Smooth muscle cell (in vitro differentiated cells): ENCODE data around the gene TK2. TPM values are rescaled to one million over a fixed set of nuclear protein-coding genes. Genes with fewer than 3 reads are reported as not detected.

ENCODE experiments used
- DNase-seq: peaks from one replicate; lab custom pipeline; 2025; ENCODE audit not compliant: unreplicated experiment; lab: John Stamatoyannopoulos, UW
- H2AFZ ChIP-seq: fragments of 200-600 bp; sonication (generic); 2 replicates; pipeline ENCODE4 v1.6.0; 2016; ENCODE audit warnings: antibody characterized with exemption, low read depth, mild to moderate bottlenecking
- H3F3A ChIP-seq: fragments of 200-600 bp; sonication (generic); 2 replicates; pipeline ENCODE4 v1.6.0; 2017; ENCODE audit warnings: antibody characterized with exemption, low read depth
- H3K27ac ChIP-seq: fragments of 200-600 bp; sonication (generic); 2 replicates; pipeline ENCODE4 v1.5.1; 2016; ENCODE audit warnings: low read depth, mild to moderate bottlenecking
- H3K27me3 ChIP-seq: fragments of 200-600 bp; sonication (generic); 2 replicates; pipeline ENCODE4 v1.6.1; 2016; ENCODE audit warnings: low read depth, mild to moderate bottlenecking
- H3K36me3 ChIP-seq: fragments of 200-600 bp; sonication (generic); 2 replicates; pipeline ENCODE4 v1.5.1; 2016; ENCODE audit warnings: low read depth
- H3K4me1 ChIP-seq: fragments of 200-600 bp; sonication (generic); 2 replicates; pipeline ENCODE4 v1.5.1; 2016; ENCODE audit warnings: low read depth
- H3K4me2 ChIP-seq: fragments of 200-600 bp; sonication (generic); 2 replicates; pipeline ENCODE4 v1.6.0; 2016; ENCODE audit warnings: mild to moderate bottlenecking
- H3K4me3 ChIP-seq: fragments of 200-600 bp; sonication (generic); 2 replicates; pipeline ENCODE4 v1.5.1; 2016; ENCODE audit warnings: mild to moderate bottlenecking
- H3K79me2 ChIP-seq: fragments of 200-600 bp; sonication (generic); 2 replicates; pipeline ENCODE4 v1.6.0; 2016; ENCODE audit warnings: low read depth, mild to moderate bottlenecking
- H3K9ac ChIP-seq: fragments of 200-600 bp; sonication (generic); 2 replicates; pipeline ENCODE4 v1.6.0; 2016; ENCODE audit warnings: low read depth
- H3K9me3 ChIP-seq: fragments of 200-600 bp; sonication (generic); replicated peaks from 2 replicates; pipeline ENCODE4 v1.5.1; 2016; ENCODE audit warnings: low read depth
- H4K20me1 ChIP-seq: fragments of 200-600 bp; sonication (generic); 2 replicates; pipeline ENCODE4 v1.6.0; 2016; ENCODE audit warnings: low read depth
- WGBS: methylation state at CpG from one replicate; pipeline ENCODE4 v1.1.7; 2016; ENCODE audit warnings: low lambda C conversion rate; 5-methylcytosine and 5-hydroxymethylcytosine counted together
- polyA plus RNA-seq: library from polyadenylated mRNA; unstranded; fragments of >200 nt; fragmentation: Nextera tagmentation; extraction: Ambion mirVana; gene quantifications from 2 replicates; pipeline ENCODE4 v1.2.1, GENCODE V29; 2016
- total RNA-seq: library from RNA; depleted of rRNA; stranded (reverse); fragments of >200 nt; gene quantifications from 2 replicates; pipeline ENCODE4 v1.2.3, GENCODE V29; 2014
- TF ChIP-seq, protein P1 (sequence below): fragments of 200-600 bp; sonication (generic); IDR thresholded peaks from 2 replicates; pipeline ENCODE4 v1.5.1; 2017; ENCODE audit warnings: borderline replicate concordance, mild to moderate bottlenecking, antibody characterized with exemption; ENCODE audit not compliant: insufficient read depth, poor library complexity, severe bottlenecking

Gene TK2
- total and polyA plus RNA-seq, 2 experiments from 2014 or later, result 7.3 to 9.7 TPM

DNA sequence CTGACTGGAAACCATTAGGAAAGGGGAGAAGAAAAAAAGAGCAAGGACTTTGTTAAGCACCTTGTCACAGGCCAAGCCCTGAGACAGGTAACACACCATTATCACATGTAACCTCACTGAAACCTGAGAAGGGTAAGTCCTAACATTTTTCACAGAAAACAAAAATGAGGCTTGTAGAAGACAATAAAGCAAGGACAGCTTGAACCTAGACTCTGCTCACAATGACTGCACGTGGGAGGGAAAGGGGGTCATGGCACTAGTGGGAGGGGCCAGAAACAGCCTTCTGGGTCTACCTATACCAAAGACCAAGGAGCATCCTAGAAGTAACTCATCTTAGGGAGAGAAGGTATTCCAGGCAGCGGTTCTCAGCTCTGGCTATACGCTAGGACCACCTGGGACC, 7.5 kb downstream of the TK2 start:
- no peaks in the 10 kb centered on the region for H3K9me3 ChIP-seq
- TF ChIP-seq, protein P1, sequence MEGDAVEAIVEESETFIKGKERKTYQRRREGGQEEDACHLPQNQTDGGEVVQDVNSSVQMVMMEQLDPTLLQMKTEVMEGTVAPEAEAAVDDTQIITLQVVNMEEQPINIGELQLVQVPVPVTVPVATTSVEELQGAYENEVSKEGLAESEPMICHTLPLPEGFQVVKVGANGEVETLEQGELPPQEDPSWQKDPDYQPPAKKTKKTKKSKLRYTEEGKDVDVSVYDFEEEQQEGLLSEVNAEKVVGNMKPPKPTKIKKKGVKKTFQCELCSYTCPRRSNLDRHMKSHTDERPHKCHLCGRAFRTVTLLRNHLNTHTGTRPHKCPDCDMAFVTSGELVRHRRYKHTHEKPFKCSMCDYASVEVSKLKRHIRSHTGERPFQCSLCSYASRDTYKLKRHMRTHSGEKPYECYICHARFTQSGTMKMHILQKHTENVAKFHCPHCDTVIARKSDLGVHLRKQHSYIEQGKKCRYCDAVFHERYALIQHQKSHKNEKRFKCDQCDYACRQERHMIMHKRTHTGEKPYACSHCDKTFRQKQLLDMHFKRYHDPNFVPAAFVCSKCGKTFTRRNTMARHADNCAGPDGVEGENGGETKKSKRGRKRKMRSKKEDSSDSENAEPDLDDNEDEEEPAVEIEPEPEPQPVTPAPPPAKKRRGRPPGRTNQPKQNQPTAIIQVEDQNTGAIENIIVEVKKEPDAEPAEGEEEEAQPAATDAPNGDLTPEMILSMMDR, result no peak

DNA sequence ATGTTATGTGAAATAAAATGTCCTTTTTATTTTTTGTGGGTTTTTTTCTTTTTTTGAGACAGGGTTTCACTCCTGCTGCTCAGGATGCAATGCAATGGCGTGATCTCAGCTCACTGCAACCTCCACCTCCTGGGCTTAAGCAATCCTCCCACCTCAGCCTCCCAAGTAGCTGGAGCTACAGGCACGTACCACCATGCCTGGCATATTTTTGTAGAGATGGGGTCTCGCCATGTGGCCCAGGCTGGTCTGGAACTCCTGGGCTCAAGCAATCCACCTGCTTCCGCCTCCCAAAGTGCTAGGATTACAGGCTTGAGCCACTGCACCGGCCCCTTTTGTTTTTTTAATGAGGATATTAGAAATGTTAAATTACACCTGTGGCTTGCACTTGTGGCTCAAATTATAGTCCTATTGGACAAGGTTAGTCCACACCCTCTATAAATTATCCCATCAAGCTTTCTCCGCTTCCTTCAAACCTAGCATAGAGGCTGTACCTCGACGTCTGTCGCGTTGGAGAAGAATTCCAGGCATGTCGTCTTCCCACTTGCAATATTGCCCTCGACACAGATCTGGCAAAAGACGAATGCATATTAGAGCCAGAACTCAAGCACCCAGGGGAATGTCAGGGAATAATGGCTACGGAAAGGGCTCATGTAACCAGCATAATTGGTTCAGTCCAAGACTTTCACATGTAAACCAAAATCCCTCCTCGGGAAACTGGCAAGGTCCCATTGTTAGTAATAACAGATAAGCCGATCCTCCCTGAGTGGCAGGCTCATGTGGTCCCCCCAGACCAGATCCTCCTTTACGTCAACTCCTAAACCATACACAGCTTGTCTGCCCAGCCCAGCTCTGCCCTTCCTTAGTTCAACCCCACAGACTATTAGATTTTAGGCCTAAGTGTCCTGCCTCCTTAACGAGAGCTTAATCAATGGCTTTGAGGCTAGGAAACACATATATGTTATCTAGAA, 8.2 kb downstream of the TK2 start:
- Histone ChIP-seq H3K36me3 (no peaks in the 10 kb centered on the region), H3F3A (no peaks in the 10 kb centered on the region), H2AFZ (no peak overlapping the region), H3K27me3 (no peaks in the 10 kb centered on the region), H3K9ac (no peak overlapping the region), H3K27ac (no peak overlapping the region), H4K20me1 (no peaks in the 10 kb centered on the region), H3K9me3 (no peaks in the 10 kb centered on the region), H3K79me2 (no peaks in the 10 kb centered on the region), H3K4me1 (no peaks in the 10 kb centered on the region), H3K4me2 (no peak overlapping the region), H3K4me3 (no peak overlapping the region)
- WGBS, result 74% methylated on average over 18 of the region's 18 CpGs
- no peak for DNase-seq
- TF ChIP-seq, protein P1, result no peak

More for the DNA sequence above, 7.5 kb downstream of the TK2 start:
- no peaks in the 10 kb centered on the region for H4K20me1 ChIP-seq
- H3K27ac ChIP-seq, result no peak overlapping the region
- no peaks in the 10 kb centered on the region for H3K27me3 ChIP-seq
- H3K4me2 ChIP-seq, result no peak overlapping the region
- H2AFZ ChIP-seq, result no peak overlapping the region
- no peaks in the 10 kb centered on the region for H3K4me1 ChIP-seq
- H3K79me2 ChIP-seq, result no peaks in the 10 kb centered on the region
- no peak overlapping the region for H3K4me3 ChIP-seq
- H3F3A ChIP-seq, result no peaks in the 10 kb centered on the region
- H3K36me3 ChIP-seq, result no peaks in the 10 kb centered on the region
- no peak overlapping the region for H3K9ac ChIP-seq
- DNase-seq, result no peak
- WGBS, result 83% methylated on average over 3 of the region's 3 CpGs

DNA sequence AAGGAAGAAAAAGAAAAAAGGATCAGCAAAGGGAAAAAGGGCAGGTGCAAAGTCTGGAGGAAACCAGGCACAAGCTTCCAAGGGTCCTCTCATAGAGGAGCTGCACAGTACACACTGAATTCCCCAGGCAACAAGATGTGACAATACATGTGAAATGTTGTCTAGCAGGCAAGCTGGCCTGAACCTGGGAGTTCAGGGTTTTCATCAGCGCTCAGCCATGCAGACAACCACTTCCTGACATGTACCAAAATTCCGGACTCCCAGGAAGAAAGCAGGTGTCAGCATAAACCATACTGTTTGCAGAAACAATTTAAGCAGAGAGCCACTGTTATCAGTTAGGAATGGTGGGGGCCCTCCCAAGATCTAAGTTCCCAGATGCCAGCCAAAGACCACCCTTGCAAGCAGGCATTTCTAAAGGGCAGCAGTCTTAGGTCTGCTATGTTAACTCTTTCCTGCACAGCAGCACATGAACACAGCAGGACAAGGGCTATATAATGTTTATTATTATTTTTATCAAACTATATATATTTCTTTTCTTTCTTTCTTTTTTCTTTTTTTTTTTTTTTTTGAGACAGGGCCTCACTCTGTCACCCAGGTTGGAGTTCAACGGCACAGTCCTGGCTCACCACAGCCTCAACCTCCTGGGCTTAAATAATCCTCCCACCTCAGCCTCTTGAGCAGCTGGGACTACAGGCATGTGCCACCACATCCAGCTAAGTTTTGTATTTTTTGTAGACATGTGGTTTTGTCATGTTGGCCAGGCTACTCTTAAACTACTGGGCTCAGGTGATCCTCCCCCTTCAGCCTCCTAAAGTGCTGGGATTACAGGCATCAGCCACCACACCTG, 10.1 kb downstream of the TK2 start:
- TF ChIP-seq, protein P1, result no peak
- 90% methylated on average over 3 of the region's 3 CpGs for WGBS

More for the DNA sequence above, 10.1 kb downstream of the TK2 start:
- Histone ChIP-seq H3K27me3 (no peaks in the 10 kb centered on the region), H4K20me1 (no peaks in the 10 kb centered on the region), H2AFZ (no peak overlapping the region), H3K79me2 (no peaks in the 10 kb centered on the region), H3K4me2 (no peak overlapping the region), H3K27ac (peak overlapping the region; percentile 11), H3K9me3 (no peaks in the 10 kb centered on the region), H3K4me3 (no peak overlapping the region), H3F3A (no peaks in the 10 kb centered on the region), H3K36me3 (no peaks in the 10 kb centered on the region), H3K9ac (no peak overlapping the region), H3K4me1 (no peaks in the 10 kb centered on the region)
- no peak for DNase-seq
